GM18508 (cell line): ENCODE data around the gene SNAI3.

Experiments
- ATAC-seq: cut with Tn5 transposase; IDR thresholded peaks from one replicate; pipeline ENCODE4 v1.9.1; 2021; ENCODE audit warnings: moderate number of reproducible peaks; ENCODE audit not compliant: insufficient read depth, unreplicated experiment

Gene SNAI3

DNA sequence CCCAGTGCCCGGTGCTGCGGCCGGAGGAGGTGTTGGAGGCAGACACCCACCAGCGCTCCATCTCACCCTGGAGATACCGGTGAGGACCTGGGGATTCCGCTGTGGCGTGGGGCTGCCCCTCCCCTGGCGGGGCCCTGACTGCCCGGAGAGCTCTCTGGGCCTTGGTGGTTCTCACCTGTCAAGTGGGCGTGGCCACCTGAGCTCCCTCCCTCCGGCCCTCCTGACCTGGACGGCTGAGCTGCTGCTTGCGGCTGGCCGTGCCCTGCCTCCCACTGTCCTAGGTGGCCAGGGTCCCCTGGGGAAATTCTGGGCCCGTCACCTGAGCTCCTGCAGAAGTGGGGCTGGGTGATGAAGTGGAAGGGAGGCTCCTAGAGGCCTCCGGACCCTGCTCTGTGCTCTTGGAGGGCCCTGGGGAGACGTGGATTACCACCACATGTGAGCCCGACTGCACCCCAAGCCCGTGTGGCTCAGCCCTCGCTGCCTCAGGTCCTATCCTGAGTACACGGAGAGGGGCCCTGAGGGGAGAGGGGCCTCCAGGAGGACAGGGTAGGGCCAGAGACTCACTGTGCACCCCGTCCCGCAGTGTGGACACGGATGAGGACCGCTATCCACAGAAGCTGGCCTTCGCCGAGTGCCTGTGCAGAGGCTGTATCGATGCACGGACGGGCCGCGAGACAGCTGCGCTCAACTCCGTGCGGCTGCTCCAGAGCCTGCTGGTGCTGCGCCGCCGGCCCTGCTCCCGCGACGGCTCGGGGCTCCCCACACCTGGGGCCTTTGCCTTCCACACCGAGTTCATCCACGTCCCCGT is 46.9 kb downstream of the SNAI3 start:
- ATAC-seq: no peak

GRCh38 chr16:88638323-88639230 is 47.7 kb downstream of the SNAI3 start, which contains the start of gene IL17C:
Gene IL17C (plus strand): TSS chr16:88638572. CDS start chr16:88638642, 70 bp downstream.
- ATAC-seq: no peak

GRCh38 chr16:88636488-88637265 is 49.6 kb downstream of the SNAI3 start:
- no peak for ATAC-seq

GRCh38 chr16:88635671-88636319 is 50.5 kb downstream of the SNAI3 start:
- no peak for ATAC-seq

- ATAC-seq: no peak
These were observed 51.2 kb downstream of the SNAI3 start for GRCh38 chr16:88634994-88635670.

DNA sequence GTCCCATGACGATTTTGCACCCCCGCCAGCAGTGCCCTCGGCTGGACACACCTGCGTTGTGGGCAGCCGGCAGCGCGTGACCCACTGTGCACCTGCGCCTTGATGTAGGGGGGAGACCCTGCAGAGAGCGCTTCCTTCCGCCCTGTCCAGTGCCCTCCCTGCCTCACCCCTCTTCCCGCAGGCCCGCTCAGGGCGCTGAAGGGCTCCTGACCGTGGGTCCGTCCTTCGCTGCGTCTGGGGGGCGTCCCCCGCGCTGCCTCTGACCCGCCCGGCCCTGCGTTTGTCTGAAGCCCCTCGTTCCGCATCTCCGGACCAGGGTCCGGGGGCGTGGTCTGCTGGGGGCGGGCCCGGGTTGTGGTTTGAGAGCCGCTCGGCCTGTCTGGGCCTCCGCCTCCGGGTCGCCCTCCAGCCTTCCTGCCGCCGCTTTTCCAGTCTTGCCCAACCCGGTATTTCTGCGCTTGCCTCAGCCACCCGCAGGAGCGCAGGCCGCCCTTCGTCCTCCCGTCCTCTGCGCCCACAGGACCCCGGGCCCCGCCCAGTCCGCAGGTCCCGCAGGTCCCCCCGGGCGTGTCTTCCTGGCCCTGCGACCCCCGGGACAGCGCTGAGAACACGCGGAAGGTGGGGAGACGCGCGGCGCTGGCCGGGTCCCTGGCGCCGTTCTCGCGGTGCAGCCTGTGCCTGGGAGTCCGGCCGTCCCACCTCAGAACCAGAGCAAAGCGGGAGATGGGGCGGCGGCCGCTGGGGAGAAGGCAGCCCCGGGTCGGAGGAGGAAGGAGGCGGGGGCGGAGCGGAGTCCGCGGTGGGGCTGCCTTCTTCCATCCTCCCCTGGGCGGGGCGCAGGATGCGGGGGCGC is 51.9 kb downstream of the SNAI3 start:
- no peak for ATAC-seq

- ATAC-seq: no peak
These were observed 52.6 kb downstream of the SNAI3 start for GRCh38 chr16:88633684-88634140.

- no peak for ATAC-seq
These were observed 53.7 kb downstream of the SNAI3 start for GRCh38 chr16:88632587-88632930.

- no peak for ATAC-seq
These were observed 54.3 kb downstream of the SNAI3 start for GRCh38 chr16:88631920-88632586.

- ATAC-seq: no peak
These were observed 54.9 kb downstream of the SNAI3 start for GRCh38 chr16:88631384-88631783.

DNA sequence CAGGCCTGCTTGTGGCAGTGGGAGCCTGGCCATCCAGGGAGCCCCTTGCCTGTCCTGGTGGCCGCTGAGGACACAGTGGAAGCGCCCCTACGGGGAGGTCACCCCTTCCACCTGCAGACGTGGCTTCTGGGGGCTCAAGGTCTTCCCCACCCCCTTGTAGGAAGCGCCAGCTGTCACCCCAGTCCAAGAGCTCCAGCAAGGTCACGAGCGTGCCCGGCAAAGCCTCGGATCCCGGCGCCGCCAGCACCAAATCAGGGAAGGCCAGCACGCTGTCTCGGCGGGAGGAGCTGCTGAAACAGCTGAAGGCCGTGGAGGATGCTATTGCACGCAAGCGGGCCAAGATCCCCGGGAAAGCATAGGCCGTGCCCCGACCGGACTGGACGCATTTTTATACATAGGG is 55.4 kb downstream of the SNAI3 start:
- no peak for ATAC-seq

GRCh38 chr16:88630433-88630832 is 55.9 kb downstream of the SNAI3 start:
- ATAC-seq: no peak

GRCh38 chr16:88629835-88630234 is 56.5 kb downstream of the SNAI3 start:
- no peak for ATAC-seq

- no peak for ATAC-seq
These were observed 57.8 kb downstream of the SNAI3 start for GRCh38 chr16:88628512-88628974.
